ENCODE data around the gene CCNI2. TPM values are rescaled to one million over a fixed set of nuclear protein-coding genes. Genes with fewer than 3 reads are reported as not detected.
A peak's percentile ranks its signal among the peaks of the same experiment; 100 is the strongest.

The CCNI2 gene
- total and polyA plus RNA-seq, 5 donors from 2014 or later: 2.1 to 9.2 (median 2.8) TPM

- ATAC-seq (ENCODE audit: low read depth in 2 of 2): no peak
- Mint-ChIP-seq H3K4me3 (no peak overlapping the region), H3K27me3 (no peaks in the 10 kb centered on the region), H3K27ac (peak overlapping the region in 1 of 3 donors; percentile 60), H3K9me3 (no peaks in the 10 kb centered on the region), H3K36me3 (no peaks in the 10 kb centered on the region), H3K4me1 (peaks cover 0 to 3% (median 0%) of the 10 kb centered on the region in 4 donors)
- DNase-seq: no peak
- Histone ChIP-seq H3K27ac (ENCODE audit: insufficient read depth, low read length, poor library complexity, severe bottlenecking) (no peak overlapping the region), H3K4me1 (ENCODE audit: control insufficient read depth, insufficient read depth, low read length, poor library complexity, severe bottlenecking) (no peaks in the 10 kb centered on the region), H3K36me3 (ENCODE audit: control insufficient read depth, insufficient read depth, low read length) (no peaks in the 10 kb centered on the region), H3K27me3 (ENCODE audit: control insufficient read depth, insufficient read depth, low read length) (no peaks in the 10 kb centered on the region), H3K9me3 (ENCODE audit: control insufficient read depth in 2 of 2, low read length in 2 of 2) (no peaks in the 10 kb centered on the region), H3K4me3 (ENCODE audit: low read depth, low read length) (no peak overlapping the region)
Observed at GRCh38 chr5:132764051-132764450, 16.8 kb downstream of the CCNI2 start.

GRCh38 chr5:132764671-132765238, 17.5 kb downstream of the CCNI2 start:
- no peak overlapping the region for H3K4me3 ChIP-seq (ENCODE audit: low read depth, low read length)
- Mint-ChIP-seq H3K4me3 (no peak overlapping the region), H3K36me3 (no peaks in the 10 kb centered on the region), H3K27ac (no peak overlapping the region), H3K9me3 (no peaks in the 10 kb centered on the region), H3K4me1 (peaks cover 0 to 3% (median 0%) of the 10 kb centered on the region in 4 donors), H3K27me3 (no peaks in the 10 kb centered on the region)
- H3K9me3 ChIP-seq (ENCODE audit: control insufficient read depth in 2 of 2, low read length in 2 of 2): no peaks in the 10 kb centered on the region
- H3K4me1 ChIP-seq (ENCODE audit: control insufficient read depth, insufficient read depth, low read length, poor library complexity, severe bottlenecking): no peaks in the 10 kb centered on the region
- H3K27me3 ChIP-seq (ENCODE audit: control insufficient read depth, insufficient read depth, low read length): no peaks in the 10 kb centered on the region
- ATAC-seq (ENCODE audit: low read depth in 2 of 2) (no peak), DNase-seq (no peak)
- no peak overlapping the region for H3K27ac ChIP-seq (ENCODE audit: insufficient read depth, low read length, poor library complexity, severe bottlenecking)
- H3K36me3 ChIP-seq (ENCODE audit: control insufficient read depth, insufficient read depth, low read length): no peaks in the 10 kb centered on the region

GRCh38 chr5:132765311-132766019, 18.2 kb downstream of the CCNI2 start:
- no peak for DNase-seq
- H3K27me3 Mint-ChIP-seq: no peaks in the 10 kb centered on the region
- no peaks in the 10 kb centered on the region for H3K36me3 Mint-ChIP-seq
- H3K4me1 Mint-ChIP-seq: peaks cover 0 to under 1% (median 0%) of the 10 kb centered on the region in 4 donors
- no peaks in the 10 kb centered on the region for H3K9me3 Mint-ChIP-seq
- no peak overlapping the region for H3K4me3 Mint-ChIP-seq
- no peaks in the 10 kb centered on the region for H3K9me3 ChIP-seq (ENCODE audit: control insufficient read depth in 2 of 2, low read length in 2 of 2)
- H3K4me1 ChIP-seq (ENCODE audit: control insufficient read depth, insufficient read depth, low read length, poor library complexity, severe bottlenecking): no peaks in the 10 kb centered on the region
- no peaks in the 10 kb centered on the region for H3K27me3 ChIP-seq (ENCODE audit: control insufficient read depth, insufficient read depth, low read length)
- no peak for ATAC-seq (ENCODE audit: low read depth in 2 of 2)
- H3K27ac ChIP-seq (ENCODE audit: insufficient read depth, low read length, poor library complexity, severe bottlenecking): no peak overlapping the region
- no peaks in the 10 kb centered on the region for H3K36me3 ChIP-seq (ENCODE audit: control insufficient read depth, insufficient read depth, low read length)
- H3K27ac Mint-ChIP-seq: no peak overlapping the region
- no peak overlapping the region for H3K4me3 ChIP-seq (ENCODE audit: low read depth, low read length)

- Histone ChIP-seq H3K27ac (ENCODE audit: insufficient read depth, low read length, poor library complexity, severe bottlenecking) (no peak overlapping the region), H3K4me3 (ENCODE audit: low read depth, low read length) (no peak overlapping the region), H3K9me3 (ENCODE audit: control insufficient read depth in 2 of 2, low read length in 2 of 2) (no peaks in the 10 kb centered on the region), H3K4me1 (ENCODE audit: control insufficient read depth, insufficient read depth, low read length, poor library complexity, severe bottlenecking) (no peaks in the 10 kb centered on the region), H3K27me3 (ENCODE audit: control insufficient read depth, insufficient read depth, low read length) (no peaks in the 10 kb centered on the region), H3K36me3 (ENCODE audit: control insufficient read depth, insufficient read depth, low read length) (no peaks in the 10 kb centered on the region)
- H3K36me3 Mint-ChIP-seq: no peaks in the 10 kb centered on the region
- H3K27me3 Mint-ChIP-seq: no peaks in the 10 kb centered on the region
- H3K4me1 Mint-ChIP-seq: no peaks in the 10 kb centered on the region
- H3K4me3 Mint-ChIP-seq: no peak overlapping the region
- ATAC-seq (ENCODE audit: low read depth in 2 of 2) (no peak), DNase-seq (no peak)
- H3K9me3 Mint-ChIP-seq: no peaks in the 10 kb centered on the region
- no peak overlapping the region for H3K27ac Mint-ChIP-seq
Observed at GRCh38 chr5:132766020-132766805, 19.0 kb downstream of the CCNI2 start.

GRCh38 chr5:132766806-132767055, 19.5 kb downstream of the CCNI2 start:
- Mint-ChIP-seq H3K9me3 (no peaks in the 10 kb centered on the region), H3K27me3 (no peaks in the 10 kb centered on the region), H3K27ac (no peak overlapping the region), H3K4me1 (no peaks in the 10 kb centered on the region), H3K36me3 (no peaks in the 10 kb centered on the region), H3K4me3 (no peak overlapping the region)
- H3K27me3 ChIP-seq (ENCODE audit: control insufficient read depth, insufficient read depth, low read length): no peaks in the 10 kb centered on the region
- H3K4me1 ChIP-seq (ENCODE audit: control insufficient read depth, insufficient read depth, low read length, poor library complexity, severe bottlenecking): no peaks in the 10 kb centered on the region
- H3K9me3 ChIP-seq (ENCODE audit: control insufficient read depth in 2 of 2, low read length in 2 of 2): no peaks in the 10 kb centered on the region
- H3K27ac ChIP-seq (ENCODE audit: insufficient read depth, low read length, poor library complexity, severe bottlenecking): no peak overlapping the region
- DNase-seq: no peak
- H3K36me3 ChIP-seq (ENCODE audit: control insufficient read depth, insufficient read depth, low read length): no peaks in the 10 kb centered on the region
- no peak for ATAC-seq (ENCODE audit: low read depth in 2 of 2)
- H3K4me3 ChIP-seq (ENCODE audit: low read depth, low read length): no peak overlapping the region

GRCh38 chr5:132767150-132767549, 19.9 kb downstream of the CCNI2 start:
- H3K36me3 ChIP-seq (ENCODE audit: control insufficient read depth, insufficient read depth, low read length): no peaks in the 10 kb centered on the region
- Mint-ChIP-seq H3K4me1 (no peaks in the 10 kb centered on the region), H3K36me3 (no peaks in the 10 kb centered on the region), H3K27ac (no peak overlapping the region), H3K4me3 (no peak overlapping the region), H3K27me3 (no peaks in the 10 kb centered on the region), H3K9me3 (no peaks in the 10 kb centered on the region)
- no peak overlapping the region for H3K4me3 ChIP-seq (ENCODE audit: low read depth, low read length)
- H3K27me3 ChIP-seq (ENCODE audit: control insufficient read depth, insufficient read depth, low read length): no peaks in the 10 kb centered on the region
- no peak overlapping the region for H3K27ac ChIP-seq (ENCODE audit: insufficient read depth, low read length, poor library complexity, severe bottlenecking)
- DNase-seq (no peak), ATAC-seq (ENCODE audit: low read depth in 2 of 2) (no peak)
- H3K9me3 ChIP-seq (ENCODE audit: control insufficient read depth in 2 of 2, low read length in 2 of 2): no peaks in the 10 kb centered on the region
- no peaks in the 10 kb centered on the region for H3K4me1 ChIP-seq (ENCODE audit: control insufficient read depth, insufficient read depth, low read length, poor library complexity, severe bottlenecking)

- DNase-seq (no peak), ATAC-seq (ENCODE audit: low read depth in 2 of 2) (no peak)
- Histone ChIP-seq H3K27me3 (ENCODE audit: control insufficient read depth, insufficient read depth, low read length) (no peaks in the 10 kb centered on the region), H3K27ac (ENCODE audit: insufficient read depth, low read length, poor library complexity, severe bottlenecking) (no peak overlapping the region), H3K4me3 (ENCODE audit: low read depth, low read length) (no peak overlapping the region), H3K4me1 (ENCODE audit: control insufficient read depth, insufficient read depth, low read length, poor library complexity, severe bottlenecking) (no peaks in the 10 kb centered on the region), H3K36me3 (ENCODE audit: control insufficient read depth, insufficient read depth, low read length) (no peaks in the 10 kb centered on the region), H3K9me3 (ENCODE audit: control insufficient read depth in 2 of 2, low read length in 2 of 2) (no peaks in the 10 kb centered on the region)
- Mint-ChIP-seq H3K27ac (no peak overlapping the region), H3K36me3 (no peaks in the 10 kb centered on the region), H3K27me3 (no peaks in the 10 kb centered on the region), H3K4me1 (peaks cover 0 to 2% (median 0%) of the 10 kb centered on the region in 4 donors), H3K4me3 (no peak overlapping the region), H3K9me3 (no peaks in the 10 kb centered on the region)
Observed at GRCh38 chr5:132768485-132768868, 21.3 kb downstream of the CCNI2 start.
